HG02610 (cell line): Measurements from ENCODE around the gene HTR3B.

Experiments
- ATAC-seq: cut with Tn5 transposase; IDR thresholded peaks from one replicate; pipeline ENCODE4 v1.9.1; 2021; ENCODE audit warnings: mild to moderate bottlenecking, moderate library complexity; ENCODE audit not compliant: unreplicated experiment

Gene HTR3B

GRCh38 chr11:113989381-113989780, 84.8 kb downstream of the HTR3B start:
- no peak for ATAC-seq

GRCh38 chr11:113989916-113990315, 85.3 kb downstream of the HTR3B start:
- no peak for ATAC-seq

GRCh38 chr11:113991170-113991569, 86.6 kb downstream of the HTR3B start:
- ATAC-seq: no peak

- ATAC-seq: no peak
These were observed 87.3 kb downstream of the HTR3B start for GRCh38 chr11:113991718-113992458.

GRCh38 chr11:113992459-113993110, 88.0 kb downstream of the HTR3B start:
- ATAC-seq: no peak

GRCh38 chr11:113994077-113994954, 89.7 kb downstream of the HTR3B start:
- no peak for ATAC-seq
